GM12874 (cell line): ENCODE data around the gene LSAMP.

Experiments used
- TF ChIP-seq, protein P1 (sequence below): IDR thresholded peaks from 2 replicates; pipeline ENCODE4 v1.5.1; 2011; ENCODE audit warnings: low read depth, mild to moderate bottlenecking, control low read depth, low read length, moderate library complexity; ENCODE audit not compliant: insufficient read depth

Gene LSAMP

DNA sequence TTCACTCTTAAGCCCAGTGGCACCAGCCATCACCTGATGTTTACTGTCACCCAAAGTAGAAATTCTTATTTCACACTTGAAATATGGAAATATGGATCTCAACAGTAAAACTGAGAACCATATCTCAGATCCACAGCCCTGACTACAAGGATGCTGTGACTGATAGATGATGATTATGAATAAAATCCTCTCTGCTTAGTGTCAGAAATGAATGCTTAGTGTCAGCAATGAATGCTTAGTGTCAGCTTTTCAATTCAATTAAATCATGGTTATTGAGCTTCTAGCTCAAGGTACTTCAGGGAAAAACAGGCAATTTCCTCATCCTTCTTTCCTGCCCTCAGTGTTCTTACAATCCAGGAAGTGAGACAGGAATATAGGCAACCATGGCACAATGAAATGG, 392.3 kb downstream of the LSAMP start:
- TF ChIP-seq, protein P1, sequence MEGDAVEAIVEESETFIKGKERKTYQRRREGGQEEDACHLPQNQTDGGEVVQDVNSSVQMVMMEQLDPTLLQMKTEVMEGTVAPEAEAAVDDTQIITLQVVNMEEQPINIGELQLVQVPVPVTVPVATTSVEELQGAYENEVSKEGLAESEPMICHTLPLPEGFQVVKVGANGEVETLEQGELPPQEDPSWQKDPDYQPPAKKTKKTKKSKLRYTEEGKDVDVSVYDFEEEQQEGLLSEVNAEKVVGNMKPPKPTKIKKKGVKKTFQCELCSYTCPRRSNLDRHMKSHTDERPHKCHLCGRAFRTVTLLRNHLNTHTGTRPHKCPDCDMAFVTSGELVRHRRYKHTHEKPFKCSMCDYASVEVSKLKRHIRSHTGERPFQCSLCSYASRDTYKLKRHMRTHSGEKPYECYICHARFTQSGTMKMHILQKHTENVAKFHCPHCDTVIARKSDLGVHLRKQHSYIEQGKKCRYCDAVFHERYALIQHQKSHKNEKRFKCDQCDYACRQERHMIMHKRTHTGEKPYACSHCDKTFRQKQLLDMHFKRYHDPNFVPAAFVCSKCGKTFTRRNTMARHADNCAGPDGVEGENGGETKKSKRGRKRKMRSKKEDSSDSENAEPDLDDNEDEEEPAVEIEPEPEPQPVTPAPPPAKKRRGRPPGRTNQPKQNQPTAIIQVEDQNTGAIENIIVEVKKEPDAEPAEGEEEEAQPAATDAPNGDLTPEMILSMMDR: no peak

DNA sequence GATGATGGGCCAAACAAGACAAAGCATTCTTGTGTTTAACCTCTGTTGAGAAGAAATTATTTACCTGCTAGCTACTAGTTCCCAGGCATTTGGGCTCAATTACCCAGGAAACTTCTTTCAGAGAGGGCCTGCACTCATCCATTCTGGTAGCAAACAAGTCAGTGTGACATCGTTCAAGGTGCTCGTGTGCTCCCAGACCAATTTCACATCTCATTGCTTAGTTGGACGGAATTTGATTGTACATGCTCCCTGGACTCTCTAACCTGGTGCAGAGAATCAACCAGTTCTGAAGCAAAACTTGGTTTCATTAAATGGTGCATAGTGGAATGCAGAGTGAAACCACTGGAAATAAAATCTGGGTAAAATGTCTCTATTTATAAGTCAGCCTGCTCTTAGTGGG, 392.7 kb downstream of the LSAMP start:
- TF ChIP-seq, protein P1: no peak

DNA sequence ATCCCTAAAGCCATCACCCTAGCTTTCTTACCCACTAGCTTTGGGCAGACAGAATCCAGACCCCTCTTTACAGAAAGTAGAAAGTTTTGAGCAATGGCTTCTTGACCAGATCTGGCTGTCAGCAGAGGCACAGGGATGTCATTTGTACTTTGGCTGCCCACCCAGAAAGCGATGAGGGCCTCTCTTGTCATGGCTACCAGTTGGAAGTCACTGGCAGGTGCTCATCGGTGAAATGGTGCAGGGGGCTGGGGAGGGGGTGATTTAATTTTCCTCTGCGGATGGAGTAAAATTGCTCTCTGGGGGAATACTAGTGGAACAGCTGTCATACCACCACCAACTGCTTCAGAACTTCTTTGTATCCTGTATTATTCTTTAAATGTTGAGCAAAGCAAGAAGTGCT, 393.7 kb downstream of the LSAMP start:
- TF ChIP-seq, protein P1: no peak

DNA sequence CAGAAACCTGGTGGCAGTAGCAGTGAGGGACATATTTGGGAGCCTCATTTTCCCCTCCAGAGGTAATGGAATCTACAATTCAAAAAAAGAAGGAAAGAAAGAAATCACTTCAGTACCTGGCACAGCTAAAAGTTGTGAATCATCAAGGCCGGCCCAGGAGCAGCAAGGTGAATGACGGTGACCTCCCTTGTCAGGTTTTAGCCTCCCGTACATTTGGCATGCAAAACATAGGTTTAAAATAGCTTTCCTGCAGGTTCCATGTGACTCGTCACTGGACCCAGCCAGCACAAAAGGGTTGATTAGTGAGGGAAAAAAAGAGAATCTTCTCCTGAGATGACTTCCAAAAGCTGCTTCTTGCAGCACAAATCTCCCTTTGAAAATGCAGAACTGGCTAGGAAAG, 394.2 kb downstream of the LSAMP start:
- TF ChIP-seq, protein P1: no peak

DNA sequence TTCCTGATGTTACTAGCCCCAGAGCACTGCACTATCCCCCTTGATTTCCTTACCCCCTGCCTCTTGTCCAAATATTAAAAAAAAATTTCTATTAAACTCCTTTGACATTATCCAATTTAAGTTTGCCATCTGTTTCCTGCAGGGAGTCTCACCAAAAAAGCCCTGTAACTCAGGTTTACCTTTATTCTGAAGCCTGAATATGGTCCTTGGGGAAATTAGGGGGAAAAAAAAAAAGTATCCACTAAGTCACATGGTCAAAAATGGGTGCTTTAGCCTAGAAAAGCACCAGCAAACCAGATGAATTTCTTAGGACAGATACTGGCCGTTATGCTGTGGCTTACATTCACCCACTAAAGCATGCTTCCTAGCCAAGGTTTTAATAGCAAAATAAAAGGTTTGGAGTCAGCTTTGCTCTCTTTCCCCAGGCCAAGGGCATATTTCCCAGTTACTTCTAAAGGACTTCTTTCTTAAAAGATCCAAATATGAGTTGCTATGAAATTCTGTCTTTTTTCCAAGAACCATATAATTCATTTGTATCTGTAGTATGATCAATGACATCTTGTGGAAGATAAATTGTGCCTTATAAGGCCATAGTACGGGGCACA, 394.9 kb downstream of the LSAMP start:
- TF ChIP-seq, protein P1: no peak

DNA sequence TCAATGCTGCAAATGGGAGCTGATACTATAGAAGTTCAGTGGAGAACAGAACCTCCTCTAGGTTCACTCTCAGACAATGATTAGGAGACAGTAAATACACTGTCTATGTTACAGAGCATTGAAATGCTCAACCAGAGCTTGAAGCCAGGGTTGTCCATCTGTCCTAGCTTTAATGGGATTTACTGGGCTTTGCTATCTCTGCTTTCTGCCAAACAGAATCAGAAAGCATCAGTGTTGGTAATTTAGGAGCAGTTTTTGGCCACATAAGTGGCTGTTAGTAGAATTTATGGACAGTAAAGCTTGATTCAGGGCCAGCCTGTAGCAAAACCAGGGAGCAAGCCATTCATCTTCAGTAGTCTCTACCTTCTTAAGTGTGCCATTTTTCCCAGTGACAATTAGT, 396.3 kb downstream of the LSAMP start:
- TF ChIP-seq, protein P1: no peak

DNA sequence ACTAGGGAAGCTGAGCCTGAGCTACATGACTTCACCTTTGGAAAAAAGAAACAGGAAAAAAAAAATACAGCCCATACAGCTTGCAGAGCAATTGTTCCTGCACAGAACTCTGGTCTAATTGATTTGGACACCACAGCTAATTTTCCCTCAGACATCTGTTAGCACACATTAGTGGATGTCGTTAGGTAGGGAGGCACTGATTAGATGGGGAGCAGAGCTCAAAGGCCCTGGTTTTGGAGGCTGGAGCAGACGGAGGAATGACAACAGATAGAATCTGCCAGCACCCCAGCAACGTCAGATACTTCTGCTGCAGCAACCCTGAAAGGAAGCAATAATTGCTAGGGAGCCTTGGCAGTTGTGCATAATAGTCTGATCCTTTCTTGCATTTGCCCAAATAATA, 398.9 kb downstream of the LSAMP start:
- TF ChIP-seq, protein P1: no peak

DNA sequence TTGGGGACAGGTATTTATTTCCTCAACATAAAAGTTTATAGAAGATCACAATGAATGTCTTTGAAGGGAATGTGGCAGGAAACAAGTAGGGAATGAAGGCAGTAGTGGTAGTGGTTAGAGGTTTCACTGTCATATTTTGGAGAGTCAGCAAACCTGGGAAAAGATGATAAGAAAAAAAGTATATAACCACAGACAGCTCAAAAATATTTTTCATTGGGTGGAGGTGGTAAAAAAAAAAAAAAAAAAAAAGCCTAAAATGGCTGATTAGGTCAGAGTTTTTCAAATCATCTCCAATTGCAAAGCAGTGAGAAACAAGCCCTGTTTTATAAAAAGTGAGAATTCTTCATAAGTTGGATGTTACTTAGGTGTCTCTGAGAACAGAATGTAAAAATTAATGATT, 400.0 kb downstream of the LSAMP start:
- TF ChIP-seq, protein P1: no peak
